CD4-positive, alpha-beta T cell treated with Interleukin-4 for 1 hour (primary cell): ENCODE measurements around the gene VKORC1.
"Not testable (repeated sequence)": the region's sequence is repeated elsewhere in the genome, so short reads cannot be mapped to it uniquely, and the experiment has no call there.

Source experiments
- DNase-seq, 2 donors: peaks; one replicate each; pipeline ENCODE4 v3.0.0-alpha.2; 2020 to 2022

The VKORC1 gene

DNA sequence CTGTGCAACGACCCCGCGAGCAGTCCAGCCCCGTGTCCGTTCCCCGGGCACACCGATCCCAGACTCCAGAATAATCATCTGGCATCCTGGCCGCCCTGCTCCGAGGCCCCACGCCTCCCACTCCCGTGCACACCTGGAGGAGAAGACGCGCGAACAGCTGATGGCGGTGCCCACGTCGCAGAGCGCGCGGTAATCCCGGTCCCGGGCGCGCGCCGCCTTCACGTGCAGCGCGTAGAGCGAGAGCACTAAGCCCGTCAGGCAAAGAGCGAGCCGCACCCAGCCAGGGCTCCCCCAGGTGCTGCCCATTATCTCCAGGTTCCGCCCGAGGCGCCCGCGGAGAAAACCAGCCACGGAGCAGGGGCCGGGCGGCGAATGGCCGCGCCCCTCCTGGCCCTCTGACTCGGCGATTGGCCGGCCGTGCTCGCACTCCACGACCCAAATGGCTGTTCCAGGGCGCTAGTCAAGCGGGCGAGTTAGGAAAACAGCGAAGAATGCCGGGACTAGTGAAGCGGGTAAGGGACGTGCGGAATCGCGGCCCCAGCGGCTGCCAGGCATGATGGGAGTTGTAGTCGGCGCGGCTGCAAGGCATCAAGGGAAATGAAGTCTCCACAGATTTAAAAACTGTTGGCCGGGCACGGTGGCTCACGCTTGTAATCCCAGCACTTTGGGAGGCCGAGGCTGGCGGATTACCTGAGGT is at the start of gene VKORC1:
TSS of gene VKORC1 (minus strand) at position 374 of the 697 bp plus-strand sequence. CDS start at position 306, 68 bp downstream.
- peak; percentile 89 to 91 for DNase-seq

DNA sequence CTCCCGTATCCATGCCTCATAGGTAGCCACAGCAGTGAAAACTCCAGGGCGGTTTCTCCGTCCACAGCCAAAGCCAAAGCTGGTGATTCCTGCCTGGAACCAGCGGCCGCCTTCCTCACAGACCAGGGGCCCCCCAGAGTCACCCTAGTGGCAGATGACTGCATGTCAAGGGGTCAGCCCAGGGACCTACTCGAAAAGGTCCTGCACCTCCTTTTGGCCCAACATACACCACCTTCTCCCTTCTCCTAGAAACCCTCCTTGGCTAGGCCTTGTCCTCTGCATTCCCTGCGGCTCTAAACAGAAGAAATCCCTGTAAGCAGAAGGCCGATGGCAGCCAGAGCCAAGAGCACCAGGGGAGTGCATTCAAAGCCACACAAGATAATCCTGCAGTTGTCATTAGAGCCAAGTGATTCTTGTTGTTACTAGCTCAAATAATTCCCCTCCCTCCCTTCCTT is 49.1 kb upstream of the VKORC1 start:
- no peak for DNase-seq

DNA sequence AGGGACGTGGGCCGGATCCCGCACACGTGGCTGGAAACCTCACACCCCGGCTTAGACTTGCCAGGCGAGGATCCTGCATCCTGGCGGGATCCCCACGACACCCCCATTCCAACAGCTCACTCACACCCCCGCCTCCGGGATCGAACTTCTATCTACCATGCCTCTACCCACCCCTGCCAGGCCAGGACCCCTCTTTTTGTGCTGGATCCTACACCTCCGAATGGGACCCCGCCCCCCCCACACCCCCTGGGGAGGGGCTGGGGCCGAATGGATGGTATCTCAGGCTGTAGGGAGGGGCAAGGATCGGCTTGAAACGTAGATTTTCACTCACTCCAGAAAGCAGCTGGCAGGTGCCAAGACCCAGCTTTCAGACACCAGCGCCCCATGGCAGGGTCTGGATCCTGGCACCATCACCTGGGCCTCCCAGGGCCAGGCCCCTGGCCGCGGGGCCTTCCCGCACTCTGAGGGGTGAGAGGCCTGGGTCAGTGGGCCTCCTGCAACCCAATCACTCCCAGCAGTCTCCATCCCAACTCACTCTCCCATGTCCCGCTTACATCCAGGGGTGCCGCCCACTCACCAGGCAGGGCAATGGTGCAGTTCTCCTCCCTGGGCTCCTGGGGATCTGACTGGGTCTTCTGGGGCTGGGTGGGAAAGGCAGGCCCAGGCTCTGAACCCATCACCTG is 48.6 kb upstream of the VKORC1 start:
- no peak for DNase-seq

DNA sequence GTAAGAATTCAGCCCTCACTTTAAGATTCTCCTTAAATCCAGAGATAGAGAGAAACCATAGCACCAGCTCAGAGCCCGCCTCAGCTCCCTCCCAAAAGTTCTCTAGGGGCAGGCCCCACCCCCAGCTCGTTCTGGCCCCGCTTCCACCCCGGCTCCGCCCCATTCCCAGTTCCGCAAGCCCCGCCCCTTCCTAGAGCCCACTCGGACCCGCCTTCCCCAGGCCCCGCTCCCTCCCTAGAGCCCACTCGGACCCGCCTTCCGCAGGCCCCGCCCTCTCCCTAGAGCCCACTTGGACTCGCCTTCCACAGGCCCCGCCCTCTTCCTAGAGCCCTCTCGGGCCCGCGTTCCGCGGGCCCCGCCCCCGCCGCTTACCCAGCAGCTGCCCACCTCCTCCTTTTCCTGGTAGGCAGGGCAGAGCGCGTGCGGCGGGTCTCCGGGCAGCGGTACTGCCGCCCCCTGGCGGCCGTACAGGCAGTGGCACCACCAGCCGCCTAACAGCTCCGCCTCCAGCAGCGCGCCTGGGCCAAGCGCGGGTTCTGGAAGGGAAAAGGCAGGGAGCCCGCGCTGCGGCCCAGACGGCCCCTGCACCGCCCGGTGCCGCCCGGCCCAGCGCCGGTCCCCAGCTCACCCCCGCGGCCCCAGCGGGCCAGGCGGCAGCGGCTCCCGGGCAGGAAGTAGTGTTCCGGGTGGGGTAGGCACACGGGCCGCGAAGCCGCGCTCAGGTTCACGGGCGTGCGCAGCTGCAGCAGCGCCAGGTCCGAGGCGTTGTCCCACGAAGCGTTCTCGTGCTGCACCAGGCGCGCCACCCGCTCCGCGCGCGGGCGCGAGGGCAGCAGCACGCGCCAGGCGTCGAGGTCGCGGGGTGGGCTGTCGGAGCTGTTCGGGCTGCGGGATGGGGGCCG is 47.8 kb upstream of the VKORC1 start:
- peak; percentile 99 for DNase-seq

DNA sequence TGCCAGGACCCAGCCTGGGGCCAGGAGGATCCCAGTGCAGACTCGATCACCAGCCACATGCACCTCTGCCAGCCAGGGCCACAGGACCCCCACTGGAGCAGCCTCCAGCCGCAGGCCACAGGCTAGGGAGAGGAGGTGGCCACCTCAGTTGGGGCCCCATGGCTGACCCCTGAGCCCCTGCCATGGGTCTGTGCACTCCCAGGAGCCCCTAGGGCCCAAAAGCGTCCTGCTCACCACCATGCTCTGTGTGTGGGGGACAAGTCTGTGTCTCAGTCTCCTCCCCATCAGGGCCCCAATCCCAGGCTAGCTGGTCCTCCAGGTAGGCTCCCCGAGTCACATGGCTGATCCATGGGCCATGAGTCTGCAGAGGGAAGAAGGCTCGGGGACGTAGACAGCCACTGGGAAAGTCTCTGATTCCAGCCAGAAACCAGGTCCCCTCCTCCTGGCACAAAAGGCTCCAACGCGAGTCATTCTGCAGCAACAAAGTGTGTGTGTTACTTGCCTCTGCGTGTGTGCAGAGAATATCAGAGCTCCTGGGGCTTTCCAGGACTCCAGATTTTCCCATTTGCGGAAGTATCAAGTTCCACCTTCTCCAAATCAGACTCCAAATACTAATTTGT is 47.0 kb upstream of the VKORC1 start:
- no peak for DNase-seq

DNA sequence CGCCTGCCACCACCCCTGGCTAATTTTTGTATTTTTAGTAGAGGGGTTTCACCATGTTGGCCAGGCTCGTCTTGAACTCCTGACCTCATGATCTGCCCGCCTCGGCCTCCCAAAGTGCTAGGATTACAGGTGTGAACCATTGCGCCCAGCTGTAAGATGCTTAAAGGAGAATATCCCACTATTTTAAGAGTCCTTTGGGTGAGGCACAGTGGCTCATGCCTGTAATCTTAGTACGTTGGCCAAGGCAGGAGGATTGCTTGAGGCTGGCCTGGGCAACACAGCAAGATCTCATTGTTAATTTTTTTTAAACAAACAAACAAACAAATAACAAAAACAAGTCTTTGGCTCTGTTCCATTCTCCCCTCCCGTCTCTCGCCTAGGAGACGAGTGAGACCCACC is 46.5 kb upstream of the VKORC1 start:
- DNase-seq: not testable (repeated sequence)

DNA sequence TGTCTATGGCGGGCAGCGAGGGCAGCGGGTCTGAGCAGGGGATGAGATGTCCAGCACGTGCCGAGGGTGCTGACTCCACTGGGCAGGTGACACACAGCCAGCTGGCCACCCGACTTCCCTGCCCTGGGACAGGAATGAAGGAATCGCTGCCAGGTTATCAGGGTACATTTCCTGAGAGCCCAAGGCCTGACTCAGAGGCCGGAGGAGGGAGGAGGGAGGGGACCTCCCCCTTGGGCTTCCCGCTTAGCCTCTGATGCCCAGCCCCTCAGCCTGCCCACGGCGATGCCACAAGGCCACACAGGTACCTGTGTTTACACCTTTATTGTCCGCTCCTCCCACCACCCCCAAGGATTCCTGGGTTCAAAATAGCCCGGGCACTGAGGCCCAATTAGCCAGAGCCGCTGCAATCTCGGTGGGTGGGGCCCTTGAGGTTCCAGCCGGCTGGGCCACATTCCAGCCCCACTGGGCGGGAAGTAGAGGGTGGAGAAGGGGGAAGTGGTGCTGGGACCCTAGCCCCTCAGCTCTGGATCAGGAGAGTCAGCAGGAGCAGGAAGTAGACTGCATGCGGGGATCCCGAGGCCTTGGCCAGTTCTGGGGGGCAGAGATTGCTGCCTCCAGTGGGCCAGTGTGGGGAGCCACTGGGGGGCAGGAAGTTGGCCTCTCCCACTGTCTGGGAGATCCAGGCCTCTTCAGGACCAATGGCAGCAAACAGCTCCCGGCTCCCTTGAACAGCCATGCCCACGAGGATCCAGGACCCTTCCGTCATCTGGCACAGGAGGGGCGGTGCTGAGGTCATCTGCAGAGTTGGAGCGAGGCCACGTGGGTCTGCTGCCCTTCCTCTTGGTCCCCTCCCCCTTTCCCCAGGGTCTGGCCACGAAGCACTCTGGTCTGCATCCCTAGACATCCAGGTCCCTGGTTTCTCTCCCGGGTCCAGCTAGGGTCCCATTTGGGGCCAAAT is 44.3 kb upstream of the VKORC1 start:
- no peak for DNase-seq

DNA sequence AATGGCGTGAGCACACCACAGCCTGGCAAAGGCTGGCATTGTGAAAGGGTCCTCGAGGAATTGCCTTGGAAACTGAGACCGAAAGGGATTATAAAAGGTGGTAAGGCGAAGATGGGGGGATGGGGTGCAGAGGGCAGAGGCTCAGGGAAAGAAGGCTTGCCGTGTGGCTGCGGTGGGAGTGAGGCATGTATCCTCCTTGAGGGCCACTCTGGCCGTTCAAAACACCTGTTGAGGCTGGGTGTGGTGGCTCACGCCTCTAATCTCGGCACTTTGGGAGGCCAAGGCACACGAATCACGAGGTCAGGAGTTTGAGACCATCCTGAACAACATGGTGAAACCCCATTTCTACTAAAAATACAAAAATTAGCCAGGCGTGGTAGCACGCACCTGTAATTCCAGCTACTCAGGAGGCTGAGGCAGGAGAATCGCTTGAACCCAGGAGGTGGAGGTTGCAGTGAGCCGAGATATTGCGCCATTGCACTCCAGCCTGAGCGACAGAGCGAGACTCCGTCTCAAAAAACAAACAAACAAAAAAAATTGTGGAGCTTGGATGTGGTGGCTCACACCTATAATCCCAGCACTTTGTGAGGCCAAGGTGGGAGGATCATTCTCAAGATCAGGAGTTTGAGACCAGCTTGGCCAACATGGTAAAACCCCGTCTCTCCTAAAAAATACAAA is 42.4 kb upstream of the VKORC1 start:
- DNase-seq: not testable (repeated sequence)

DNA sequence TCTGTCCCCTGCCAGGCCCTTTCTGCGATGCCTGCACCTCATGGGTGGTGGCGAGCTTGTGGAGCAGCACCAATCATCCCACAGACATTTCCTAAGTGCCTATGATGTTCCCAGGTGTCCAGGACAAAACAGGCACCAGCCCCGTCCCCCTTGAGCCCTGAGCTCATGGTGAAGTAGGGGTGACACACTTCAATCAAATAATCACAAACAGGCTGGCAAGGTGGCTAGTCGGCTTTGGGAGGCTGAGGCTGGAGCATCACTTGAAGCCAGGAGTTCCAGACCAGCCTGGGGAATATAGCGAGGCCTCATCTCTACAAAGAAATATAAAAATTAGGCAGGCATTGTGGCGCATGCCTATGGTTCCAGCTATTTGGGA is 41.7 kb upstream of the VKORC1 start:
- DNase-seq: no peak

DNA sequence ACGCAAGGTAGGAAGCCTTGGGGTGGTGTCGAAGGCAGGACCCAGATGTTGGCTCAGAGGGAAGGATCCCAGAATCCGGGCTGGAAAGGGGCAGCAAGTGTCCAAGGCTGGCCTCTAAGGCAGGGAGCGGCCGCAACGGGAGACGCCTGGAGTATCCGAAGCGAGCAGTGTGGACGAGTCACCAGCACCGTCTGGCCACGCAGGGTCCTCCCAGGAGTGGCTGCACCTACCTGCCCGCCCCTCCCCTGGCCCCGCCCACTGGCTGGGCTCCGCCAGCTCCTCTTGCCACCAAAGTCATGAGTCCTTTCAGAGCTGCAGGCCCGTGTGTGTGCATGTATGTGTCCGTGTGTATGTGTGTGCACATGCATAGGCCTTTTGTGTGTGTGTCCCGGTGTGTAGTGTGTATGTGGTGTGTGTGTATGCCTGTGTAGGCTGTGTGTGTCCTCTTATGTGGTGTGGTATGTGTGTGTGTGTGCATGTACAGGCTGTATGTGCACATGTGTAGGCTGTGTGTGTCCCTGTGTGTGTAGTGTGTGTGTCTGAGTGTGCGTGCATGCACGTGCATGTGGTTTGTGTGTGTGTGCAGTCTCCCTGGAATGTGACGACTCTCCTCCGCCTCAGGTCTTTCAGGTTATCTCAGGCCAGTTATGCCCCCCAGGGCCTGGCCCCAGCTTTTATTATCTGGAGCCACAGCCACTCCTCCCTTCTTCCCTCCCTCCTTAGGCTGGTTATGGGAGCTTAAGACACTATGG is 41.1 kb upstream of the VKORC1 start, which contains the start of gene PRSS8:
TSS of gene PRSS8 (minus strand) at position 193 of the 752 bp plus-strand sequence. CDS start 229 bp downstream, outside the sequence.
- no peak for DNase-seq

DNA sequence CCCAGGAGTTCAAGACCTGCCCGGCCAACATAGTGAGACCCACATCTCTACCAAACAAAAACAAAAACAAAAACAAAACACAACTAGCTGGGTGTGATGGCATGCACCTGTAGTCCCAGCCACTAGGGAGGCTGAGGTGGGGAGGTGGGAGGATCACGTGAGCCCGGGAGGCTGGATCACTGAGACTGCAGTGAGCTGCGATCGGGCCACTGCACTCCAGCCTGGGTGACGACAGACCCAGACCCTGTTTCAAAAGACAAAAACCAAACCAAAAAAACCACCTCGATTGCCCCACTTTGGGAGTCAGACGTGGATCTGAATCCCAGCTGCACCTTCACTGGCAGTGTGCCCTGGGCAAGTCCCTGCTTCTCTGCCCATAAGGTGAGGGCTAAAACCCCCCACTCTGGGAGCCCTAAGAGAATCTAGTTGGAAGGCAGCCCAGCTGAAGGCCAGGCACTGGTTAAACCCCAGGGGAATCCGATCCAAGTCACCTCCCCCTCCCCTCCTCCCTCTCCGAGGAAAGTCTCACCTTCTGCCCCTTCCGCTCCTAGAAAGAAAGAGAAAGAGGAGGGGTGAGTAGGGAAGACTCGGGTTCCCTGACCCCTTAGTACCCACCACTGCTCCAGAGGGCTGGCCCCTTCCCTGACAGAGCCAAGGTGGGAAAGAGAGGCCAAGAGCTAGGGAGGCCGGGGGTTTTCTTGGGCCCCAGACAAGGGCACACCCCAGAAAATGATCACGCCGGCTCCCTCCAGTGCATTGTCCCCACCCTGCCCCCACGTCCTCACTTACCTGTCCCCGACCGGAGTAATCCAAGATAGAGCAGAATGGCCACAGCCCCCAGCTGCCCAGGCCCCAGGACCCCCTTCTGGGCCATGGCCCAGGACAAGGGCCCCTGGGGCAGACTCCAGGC is 40.3 kb upstream of the VKORC1 start:
- no peak for DNase-seq

DNA sequence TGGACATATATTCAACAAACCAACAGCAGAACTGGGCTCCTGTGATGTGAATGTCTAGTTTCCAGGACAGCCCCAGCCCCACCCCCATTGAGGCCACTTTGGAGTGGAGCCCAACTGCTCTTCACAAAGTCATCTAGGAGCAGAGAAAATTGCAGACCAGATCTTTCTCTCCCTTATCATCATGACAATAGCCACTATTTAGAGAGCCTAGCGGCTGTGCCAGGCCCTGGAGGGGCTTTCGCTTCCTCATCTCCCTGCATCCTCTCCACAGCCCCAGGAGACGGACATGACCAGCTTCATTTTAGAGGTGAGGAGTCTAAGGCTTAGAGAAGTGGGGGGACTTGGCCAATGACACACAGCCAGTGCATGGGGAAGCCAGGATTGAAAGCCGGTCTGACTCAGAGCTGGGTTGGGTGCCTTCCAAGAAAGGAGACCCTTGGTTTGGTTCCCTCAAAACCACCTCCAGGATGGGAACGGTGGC is 39.5 kb upstream of the VKORC1 start:
- DNase-seq: peak in 1 of 2 donors; percentile 42

DNA sequence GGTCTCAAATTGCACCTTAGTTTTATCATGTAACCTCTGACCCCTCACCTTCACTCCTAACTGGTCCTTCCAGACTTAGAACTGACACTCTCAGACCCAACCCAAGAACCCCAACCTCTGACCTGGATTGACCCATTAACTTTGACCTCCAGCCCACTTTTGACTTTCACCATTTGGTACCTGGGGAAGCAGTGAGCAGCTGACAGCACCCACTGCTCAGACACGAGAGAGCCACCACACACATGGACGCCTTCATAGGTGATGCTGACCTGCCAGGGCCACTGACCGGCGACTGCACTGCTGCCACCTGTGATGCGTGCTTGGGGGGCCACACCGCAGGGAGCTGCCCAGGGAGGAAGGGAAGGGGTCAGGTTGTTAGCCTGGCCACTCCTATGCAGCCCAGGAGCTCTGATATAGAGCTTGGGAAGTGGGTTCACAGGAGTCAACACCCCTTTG is 38.5 kb upstream of the VKORC1 start:
- DNase-seq: no peak

DNA sequence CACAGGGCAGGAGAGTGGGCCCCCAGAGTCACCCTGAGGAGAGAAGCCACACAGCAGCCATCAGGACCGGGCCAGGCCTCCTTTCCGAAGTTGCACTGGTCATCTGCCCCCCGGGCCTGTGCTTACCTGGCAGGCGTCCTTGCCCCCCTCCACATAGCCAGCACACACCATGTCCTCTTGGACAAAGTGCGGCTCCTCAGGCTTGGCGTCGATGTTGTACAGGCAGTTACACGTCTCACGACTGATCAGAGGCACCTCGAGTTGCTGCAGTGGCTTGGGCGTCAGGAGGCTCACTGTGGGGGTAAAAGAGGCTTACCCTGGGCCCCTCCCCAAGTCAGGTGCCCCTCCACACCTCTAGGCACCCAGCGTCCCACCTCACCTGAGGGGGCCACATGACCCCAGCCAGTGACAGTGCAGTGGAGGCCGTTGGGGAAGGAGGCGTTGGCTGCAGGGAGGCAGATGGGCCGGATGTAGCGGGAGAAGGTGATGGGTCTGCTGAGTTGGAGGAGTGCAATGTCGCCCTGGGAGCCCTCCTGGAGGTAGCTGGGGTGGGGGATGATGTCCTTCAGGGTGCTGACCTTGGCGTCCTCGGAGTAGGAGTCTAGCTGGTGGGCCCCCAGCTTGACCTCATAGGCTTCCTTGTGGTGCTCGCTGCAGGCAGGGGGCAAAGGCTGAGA is 37.8 kb upstream of the VKORC1 start:
- no peak for DNase-seq

DNA sequence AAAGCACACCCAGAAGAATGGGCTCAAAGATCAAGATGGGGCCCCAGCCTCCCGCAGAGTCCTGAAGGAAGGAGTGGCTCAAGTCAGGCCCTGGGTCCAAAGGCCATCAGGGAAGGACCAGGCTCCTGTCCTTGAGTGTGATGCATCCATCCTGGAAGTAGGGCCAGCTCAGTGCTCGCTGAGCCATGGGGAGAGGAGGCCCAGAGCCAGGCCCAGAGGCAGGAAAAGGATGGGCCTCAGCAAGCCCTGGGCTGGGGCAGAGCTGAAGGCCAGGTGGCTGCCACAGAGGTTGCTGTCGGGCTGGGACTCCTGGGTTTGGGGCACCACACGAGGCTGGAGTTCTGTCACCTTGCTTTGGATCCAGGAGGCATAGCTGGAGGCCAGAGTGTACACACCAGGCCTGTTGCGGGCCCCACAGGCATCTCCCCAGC is 37.3 kb upstream of the VKORC1 start:
- no peak for DNase-seq

DNA sequence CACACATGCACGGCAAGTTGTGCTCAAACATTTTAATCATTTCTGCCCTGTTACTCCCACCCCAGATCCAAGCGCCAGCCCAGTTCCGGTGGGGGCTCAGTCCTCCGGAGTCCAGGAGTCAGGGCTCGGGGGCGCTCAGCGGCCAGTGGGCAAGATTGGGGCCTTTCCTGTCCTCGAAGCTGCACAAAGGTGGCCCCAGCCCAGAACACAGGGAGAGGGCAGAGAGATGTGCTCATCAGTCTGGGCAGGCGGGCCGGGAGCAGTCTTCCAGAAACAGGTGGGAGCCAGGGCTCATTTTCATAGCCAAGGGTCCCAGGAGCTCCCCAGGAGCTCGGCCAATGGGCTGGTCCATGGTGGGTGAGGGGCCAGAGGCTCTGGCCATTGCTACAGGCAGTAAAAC is 36.8 kb upstream of the VKORC1 start:
- no peak for DNase-seq

DNA sequence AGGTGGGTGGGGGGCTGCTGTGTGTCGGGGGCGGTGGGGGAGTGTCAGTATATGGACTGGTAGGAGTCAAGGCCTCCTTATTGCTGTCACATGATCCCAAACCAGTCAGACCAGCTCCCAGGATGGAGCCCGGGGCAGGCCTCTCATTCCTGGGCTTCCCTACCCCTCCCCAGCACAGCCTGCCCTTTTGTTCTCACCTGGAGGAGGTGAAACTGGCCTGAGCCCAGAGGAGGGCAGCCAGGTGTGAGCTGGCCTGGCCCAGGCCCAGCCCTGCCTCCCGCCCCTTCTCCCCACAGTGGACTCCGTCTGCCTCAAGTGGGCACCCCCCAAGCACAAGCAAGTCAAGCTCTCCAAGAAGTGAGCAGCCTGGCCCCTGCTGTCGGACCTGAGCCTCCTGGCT is 36.3 kb upstream of the VKORC1 start:
- no peak for DNase-seq

DNA sequence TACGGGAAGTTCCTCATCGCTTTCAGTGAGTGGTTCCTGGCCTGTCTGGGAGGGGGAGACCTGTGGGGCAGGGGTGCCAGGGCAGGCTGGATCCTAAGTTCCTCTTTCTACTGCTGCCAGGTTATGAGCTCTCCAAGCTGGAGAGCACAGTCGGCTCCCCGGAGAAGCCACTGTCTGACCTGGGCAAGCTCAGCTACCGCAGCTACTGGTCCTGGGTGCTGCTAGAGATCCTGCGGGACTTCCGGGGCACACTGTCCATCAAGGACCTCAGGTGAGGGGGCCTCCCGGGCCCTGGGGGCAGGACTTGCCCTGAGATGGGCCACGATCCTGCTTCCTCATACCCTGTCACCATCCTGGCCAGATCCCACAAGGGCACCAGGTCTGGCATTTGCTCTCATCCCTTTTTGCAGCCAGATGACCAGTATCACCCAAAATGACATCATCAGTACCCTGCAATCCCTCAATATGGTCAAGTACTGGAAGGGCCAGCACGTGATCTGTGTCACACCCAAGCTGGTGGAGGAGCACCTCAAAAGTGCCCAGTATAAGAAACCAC is 35.8 kb upstream of the VKORC1 start:
- DNase-seq: peak in 1 of 2 donors; percentile 32
